IPS-NIHi7 (cell line): ENCODE data around the gene OR1F1.
A peak's percentile ranks its signal among the peaks of the same experiment; 100 is the strongest.
"Not testable (repeated sequence)": the region's sequence is repeated elsewhere in the genome, so short reads cannot be mapped to it uniquely, and the experiment has no call there.

Experiments used
- DNase-seq: peaks from one replicate; pipeline ENCODE4 v3.0.0; 2012; ENCODE audit warnings: mixed read lengths; ENCODE audit errors: extremely low spot score

The OR1F1 gene

GRCh38 chr16:3150346-3151218, 37.4 kb upstream of the OR1F1 start:
- DNase-seq = peak; percentile 94

- no peak for DNase-seq
These were observed 36.1 kb upstream of the OR1F1 start for GRCh38 chr16:3152027-3152276.

- DNase-seq = peak; percentile 61
These were observed 35.6 kb upstream of the OR1F1 start for GRCh38 chr16:3152277-3152990.

- DNase-seq = peak; percentile 54
These were observed 35.0 kb upstream of the OR1F1 start for GRCh38 chr16:3152991-3153368.

GRCh38 chr16:3155181-3155580, 32.8 kb upstream of the OR1F1 start:
- no peak for DNase-seq

GRCh38 chr16:3155972-3156371, 32.0 kb upstream of the OR1F1 start:
- no peak for DNase-seq

GRCh38 chr16:3157229-3158025, 30.6 kb upstream of the OR1F1 start:
- DNase-seq = peak; percentile 43

- no peak for DNase-seq
These were observed 29.9 kb upstream of the OR1F1 start for GRCh38 chr16:3158026-3158509.

GRCh38 chr16:3158510-3159314, 29.3 kb upstream of the OR1F1 start:
- peak; percentile 68 for DNase-seq

- no peak for DNase-seq
These were observed 26.6 kb upstream of the OR1F1 start for GRCh38 chr16:3161235-3162018.

- DNase-seq = no peak
These were observed 23.6 kb upstream of the OR1F1 start for GRCh38 chr16:3164121-3164991.

- DNase-seq = no peak
These were observed 22.7 kb upstream of the OR1F1 start for GRCh38 chr16:3165111-3165822.

GRCh38 chr16:3166505-3166886, 21.5 kb upstream of the OR1F1 start:
- DNase-seq = no peak

GRCh38 chr16:3168729-3169128, 19.3 kb upstream of the OR1F1 start:
- not testable (repeated sequence) for DNase-seq

GRCh38 chr16:3170440-3171180, 17.4 kb upstream of the OR1F1 start:
- no peak for DNase-seq

GRCh38 chr16:3171181-3171854, 16.7 kb upstream of the OR1F1 start:
- no peak for DNase-seq

- no peak for DNase-seq
These were observed 16.0 kb upstream of the OR1F1 start for GRCh38 chr16:3171855-3172593.
